Fibroblast of lung (primary cell): ENCODE measurements around the gene NUBPL. TPM values are rescaled to one million over a fixed set of nuclear protein-coding genes. Genes with fewer than 3 reads are reported as not detected.

ENCODE experiments used
- DNase-seq, 2 donors: peaks; one replicate each; pipeline versions ENCODE4 v3.0.0 to v3.0.0-alpha.2; 2010; ENCODE audit warnings: low read depth in 2 of 2
- H2AFZ ChIP-seq: 2 replicates; pipeline ENCODE4 v1.5.1; 2012; ENCODE audit warnings: low read length, control low read depth, inconsistent platforms
- H3K27ac ChIP-seq: 2 replicates; pipeline ENCODE4 v1.5.1; 2011; ENCODE audit warnings: low read length, control low read depth; ENCODE audit not compliant: insufficient read depth
- H3K27me3 ChIP-seq: 2 replicates; pipeline ENCODE4 v1.5.1; 2011; ENCODE audit warnings: mild to moderate bottlenecking, low read length; ENCODE audit not compliant: control insufficient read depth, insufficient read depth
- H3K36me3 ChIP-seq: 2 replicates; pipeline ENCODE4 v1.5.1; 2011; ENCODE audit warnings: low read length; ENCODE audit not compliant: control insufficient read depth, insufficient read depth
- H3K4me1 ChIP-seq: 2 replicates; pipeline ENCODE4 v1.5.1; 2011; ENCODE audit warnings: low read length; ENCODE audit not compliant: control insufficient read depth, insufficient read depth; ENCODE audit errors: extremely low read depth
- H3K4me2 ChIP-seq: 2 replicates; pipeline ENCODE4 v1.5.1; 2011; ENCODE audit warnings: low read length, control low read depth; ENCODE audit not compliant: insufficient read depth; ENCODE audit errors: extremely low read depth
- H3K4me3 ChIP-seq, 4 experiments: fragments of 200-600 bp in 1 of 4; sonication (generic) in 1 of 4; replicated peaks in 1 of 4; 2 replicates each; pipeline ENCODE4 v1.5.1; 2011 to 2016; ENCODE audit warnings: low read length in 4 of 4, low read depth in 3 of 4, mild to moderate bottlenecking in 3 of 4, control low read depth in 2 of 4, inconsistent platforms in 1 of 4, mixed read lengths in 1 of 4; ENCODE audit not compliant: insufficient read depth in 1 of 4; ENCODE audit errors: control extremely low read depth in 1 of 4
- H3K79me2 ChIP-seq: 2 replicates; pipeline ENCODE4 v1.5.1; 2012; ENCODE audit warnings: mild to moderate bottlenecking, low read length, inconsistent platforms; ENCODE audit not compliant: control insufficient read depth, insufficient read depth
- H3K9ac ChIP-seq: 2 replicates; pipeline ENCODE4 v1.5.1; 2011; ENCODE audit warnings: mild to moderate bottlenecking, low read length, control low read depth; ENCODE audit not compliant: insufficient read depth
- H3K9me3 ChIP-seq: 2 replicates; pipeline ENCODE4 v1.5.1; 2012; ENCODE audit warnings: low read depth, low read length; ENCODE audit not compliant: control insufficient read depth, insufficient read depth
- H4K20me1 ChIP-seq: 2 replicates; pipeline ENCODE4 v1.5.1; 2011; ENCODE audit warnings: low read length; ENCODE audit not compliant: control insufficient read depth, insufficient read depth; ENCODE audit errors: extremely low read depth
- EZH2 ChIP-seq: IDR thresholded peaks from 2 replicates; pipeline ENCODE4 v1.5.1; 2012; ENCODE audit warnings: low read length, control low read depth, mild to moderate bottlenecking; ENCODE audit errors: missing control alignments
- polyA plus RNA-seq, 2 donors: library from polyadenylated mRNA; depleted of rRNA in 1 of 2; stranded (reverse) in 1 of 2; unstranded in 1 of 2; fragments of >200 nt; gene quantifications; 2 replicates each; pipeline ENCODE4 v1.2.1, GENCODE V29; 2011 to 2012; ENCODE audit warnings: missing spikeins in 1 of 2
- total RNA-seq: library from RNA; depleted of rRNA; stranded (reverse); fragments of >200 nt; gene quantifications from 2 replicates; pipeline ENCODE4 v1.2.1, GENCODE V29; 2014
- TF ChIP-seq, protein P1 (sequence below), 2 donors: IDR thresholded peaks in 1 of 2; conservative IDR thresholded peaks in 1 of 2; 1 replicate in 1 of 2; 2 replicates in 1 of 2; pipeline ENCODE4 v1.5.1; 2011 to 2012; ENCODE audit warnings: low read length in 2 of 2, control low read depth in 1 of 2, inconsistent platforms in 1 of 2, low read depth in 1 of 2, mild to moderate bottlenecking in 1 of 2

Gene NUBPL
- total and polyA plus RNA-seq, 2 donors (not counting 1 experiment from before 2014, with no cell fraction given) = 9.0 to 10.7 TPM

DNA sequence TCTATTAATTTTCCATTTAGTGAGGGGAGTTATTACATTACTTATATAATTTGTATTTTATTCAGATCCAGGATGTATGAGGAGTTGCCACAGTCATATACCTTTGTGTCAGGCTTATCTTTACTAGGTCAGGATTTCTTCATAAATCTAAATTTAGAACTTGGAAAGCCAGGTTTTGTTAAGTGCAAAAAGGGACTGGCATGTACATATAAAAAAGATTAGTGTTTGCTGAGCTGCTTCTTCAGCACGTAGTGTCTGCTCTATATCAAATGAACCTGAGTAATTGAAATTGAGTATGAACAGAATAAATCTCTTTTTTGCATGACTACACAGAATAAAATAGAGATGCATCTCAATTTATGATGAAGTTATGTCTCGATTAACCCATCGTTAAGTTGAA is 157.4 kb downstream of the NUBPL start:
- Histone ChIP-seq H3K9ac (no peak overlapping the region), H3K36me3 (no peaks in the 10 kb centered on the region), H3K27me3 (no peaks in the 10 kb centered on the region), H3K79me2 (no peaks in the 10 kb centered on the region), H3K27ac (no peak overlapping the region), H2AFZ (no peak overlapping the region), H4K20me1 (no peaks in the 10 kb centered on the region), H3K4me2 (no peak overlapping the region), H3K4me1 (no peaks in the 10 kb centered on the region), H3K9me3 (no peaks in the 10 kb centered on the region), H3K4me3 (no peak overlapping the region)
- no peak for DNase-seq
- TF ChIP-seq EZH2 = no peak
- TF ChIP-seq, protein P1, sequence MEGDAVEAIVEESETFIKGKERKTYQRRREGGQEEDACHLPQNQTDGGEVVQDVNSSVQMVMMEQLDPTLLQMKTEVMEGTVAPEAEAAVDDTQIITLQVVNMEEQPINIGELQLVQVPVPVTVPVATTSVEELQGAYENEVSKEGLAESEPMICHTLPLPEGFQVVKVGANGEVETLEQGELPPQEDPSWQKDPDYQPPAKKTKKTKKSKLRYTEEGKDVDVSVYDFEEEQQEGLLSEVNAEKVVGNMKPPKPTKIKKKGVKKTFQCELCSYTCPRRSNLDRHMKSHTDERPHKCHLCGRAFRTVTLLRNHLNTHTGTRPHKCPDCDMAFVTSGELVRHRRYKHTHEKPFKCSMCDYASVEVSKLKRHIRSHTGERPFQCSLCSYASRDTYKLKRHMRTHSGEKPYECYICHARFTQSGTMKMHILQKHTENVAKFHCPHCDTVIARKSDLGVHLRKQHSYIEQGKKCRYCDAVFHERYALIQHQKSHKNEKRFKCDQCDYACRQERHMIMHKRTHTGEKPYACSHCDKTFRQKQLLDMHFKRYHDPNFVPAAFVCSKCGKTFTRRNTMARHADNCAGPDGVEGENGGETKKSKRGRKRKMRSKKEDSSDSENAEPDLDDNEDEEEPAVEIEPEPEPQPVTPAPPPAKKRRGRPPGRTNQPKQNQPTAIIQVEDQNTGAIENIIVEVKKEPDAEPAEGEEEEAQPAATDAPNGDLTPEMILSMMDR (conservative IDR thresholded peaks at IDR 0.05 in 1 of 2, IDR thresholded peaks at IDR 0.05 in 1 of 2; ENCODE audit: low read depth in 1 of 2, low read length in 2 of 2) = no peak

DNA sequence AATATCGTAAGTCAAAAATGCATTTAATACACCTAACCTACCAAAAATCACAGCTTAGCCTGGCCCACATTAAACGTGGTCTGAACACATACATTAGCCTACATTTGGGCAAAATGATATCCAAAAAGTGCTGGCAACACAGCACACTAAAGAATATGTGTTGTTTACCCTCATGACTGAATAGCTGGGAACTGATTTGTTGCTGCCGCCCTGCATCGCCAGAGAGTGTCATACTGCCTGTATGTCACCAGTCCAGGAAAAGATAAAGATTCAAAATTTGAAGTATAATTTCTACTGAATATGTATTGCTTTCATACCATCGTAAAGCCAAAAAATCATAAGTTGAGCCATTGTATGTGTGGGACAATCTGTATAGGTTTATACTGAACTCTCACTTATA is 157.8 kb downstream of the NUBPL start:
- no peak for DNase-seq
- Histone ChIP-seq H3K36me3 (no peaks in the 10 kb centered on the region), H4K20me1 (no peaks in the 10 kb centered on the region), H2AFZ (no peak overlapping the region), H3K27me3 (no peaks in the 10 kb centered on the region), H3K79me2 (no peaks in the 10 kb centered on the region), H3K9ac (no peak overlapping the region), H3K27ac (no peak overlapping the region), H3K9me3 (no peaks in the 10 kb centered on the region), H3K4me2 (no peak overlapping the region), H3K4me3 (no peak overlapping the region), H3K4me1 (no peaks in the 10 kb centered on the region)
- TF ChIP-seq, protein P1 (conservative IDR thresholded peaks at IDR 0.05 in 1 of 2, IDR thresholded peaks at IDR 0.05 in 1 of 2; ENCODE audit: low read depth in 1 of 2, low read length in 2 of 2) = no peak
- no peak for TF ChIP-seq EZH2

DNA sequence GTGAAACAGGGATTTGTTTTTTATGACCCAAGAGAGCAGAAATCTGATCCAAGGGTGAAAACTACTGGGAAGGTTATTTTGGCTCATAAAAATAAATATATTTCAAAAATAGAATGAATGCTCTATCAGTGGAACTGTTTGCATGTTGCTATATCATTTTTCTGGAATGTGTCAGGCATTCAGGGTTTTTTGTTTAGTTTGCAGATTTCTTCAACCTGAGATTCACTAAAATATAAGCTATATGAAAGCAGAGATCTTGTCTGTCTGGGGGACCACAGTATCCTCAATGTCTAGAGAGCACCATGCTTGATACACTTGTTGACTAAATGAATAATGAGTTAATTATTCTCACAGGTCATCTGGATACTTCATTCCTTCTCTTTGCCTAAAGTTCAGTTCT is 165.1 kb downstream of the NUBPL start:
- no peak overlapping the region for H2AFZ ChIP-seq
- no peaks in the 10 kb centered on the region for H3K9me3 ChIP-seq
- H3K79me2 ChIP-seq = no peaks in the 10 kb centered on the region
- no peaks in the 10 kb centered on the region for H3K4me1 ChIP-seq
- H3K27ac ChIP-seq = no peak overlapping the region
- no peak for TF ChIP-seq EZH2
- TF ChIP-seq, protein P1 (conservative IDR thresholded peaks at IDR 0.05 in 1 of 2, IDR thresholded peaks at IDR 0.05 in 1 of 2; ENCODE audit: low read depth in 1 of 2, low read length in 2 of 2) = no peak
- no peaks in the 10 kb centered on the region for H3K36me3 ChIP-seq
- H3K27me3 ChIP-seq = no peaks in the 10 kb centered on the region
- H3K4me2 ChIP-seq = no peak overlapping the region
- no peak overlapping the region for H3K9ac ChIP-seq
- no peak for DNase-seq
- no peak overlapping the region for H3K4me3 ChIP-seq
- no peaks in the 10 kb centered on the region for H4K20me1 ChIP-seq
